Measurements from ENCODE around the gene NDUFB7.

NDUFB7 gene

DNA sequence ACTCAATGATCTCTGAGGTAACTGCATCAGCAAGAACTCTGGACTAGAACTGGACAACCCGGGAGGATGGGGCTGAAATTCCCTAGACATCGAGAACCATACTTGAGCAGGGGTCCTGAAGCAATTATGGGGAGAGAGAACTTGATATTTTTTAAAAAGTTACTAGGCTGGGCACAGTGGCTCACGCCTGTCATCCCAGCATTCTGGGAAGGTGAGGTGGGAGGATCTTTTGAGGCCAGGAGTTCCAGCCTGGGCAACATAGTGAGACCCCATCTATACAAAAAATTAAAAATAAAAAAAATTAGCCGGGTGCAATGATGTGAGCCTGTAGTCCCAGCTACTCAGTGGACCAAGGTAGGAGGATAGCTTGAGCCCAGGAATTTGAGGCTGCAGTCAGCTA, 51.3 kb downstream of the NDUFB7 start:
- DNase-seq (ENCODE audit: low read depth) = no peak

DNA sequence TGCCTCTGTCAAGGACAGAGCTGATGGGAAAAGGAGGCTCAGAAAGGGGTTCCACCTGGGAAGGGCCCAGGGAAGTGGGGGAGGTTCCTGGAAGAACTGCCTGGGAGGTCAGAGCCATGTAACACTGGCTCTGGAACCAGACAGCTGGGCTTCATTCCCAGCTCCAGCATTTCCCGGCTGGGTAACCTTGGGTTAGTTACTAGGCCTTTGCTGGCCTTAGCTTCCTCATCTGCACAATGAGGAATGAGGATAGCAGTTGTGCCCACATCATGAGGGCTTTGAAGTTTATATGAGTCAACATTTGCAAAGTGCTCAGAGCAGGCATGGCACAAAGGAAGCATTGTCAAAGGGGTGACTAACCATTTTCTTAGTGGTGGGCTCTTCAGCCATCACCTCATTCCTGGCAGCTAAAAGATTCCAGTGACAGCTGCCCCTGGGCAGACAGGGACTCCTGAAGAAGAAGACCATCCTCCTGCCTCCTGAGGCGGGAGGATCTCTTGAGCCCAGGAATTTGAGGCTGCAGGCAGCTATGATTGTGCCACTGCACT, 51.9 kb downstream of the NDUFB7 start:
- DNase-seq (ENCODE audit: low read depth) = no peak

DNA sequence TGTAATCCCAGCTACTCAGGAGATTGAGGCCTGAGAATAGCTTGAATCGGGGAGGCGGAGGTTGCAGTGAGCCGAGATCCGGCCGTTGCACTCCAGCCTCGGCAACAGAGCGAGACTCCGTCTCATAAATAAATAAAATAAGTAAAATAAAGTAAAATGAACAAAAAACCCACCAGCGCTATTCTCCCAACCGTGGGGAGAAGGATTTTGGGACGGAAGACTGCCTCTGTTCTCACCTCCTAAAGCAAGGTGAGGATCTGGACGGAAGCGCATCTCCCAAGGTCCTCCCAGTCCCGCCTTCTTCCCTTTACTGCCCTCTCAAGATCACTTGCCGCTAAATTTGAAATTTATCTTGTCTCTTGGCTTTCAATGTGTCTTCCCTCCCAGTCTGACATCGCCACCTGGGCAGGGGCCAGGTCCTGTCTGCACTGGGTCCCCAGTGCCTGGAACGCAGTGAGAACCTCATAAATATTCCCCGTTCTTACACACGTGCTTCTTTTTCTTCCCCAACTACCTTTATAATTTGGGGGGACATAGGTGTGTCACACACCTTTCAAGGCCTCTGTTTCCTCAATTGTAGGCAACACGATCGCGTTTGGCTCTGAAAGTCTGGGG, 52.5 kb downstream of the NDUFB7 start:
- no peak for DNase-seq (ENCODE audit: low read depth)

DNA sequence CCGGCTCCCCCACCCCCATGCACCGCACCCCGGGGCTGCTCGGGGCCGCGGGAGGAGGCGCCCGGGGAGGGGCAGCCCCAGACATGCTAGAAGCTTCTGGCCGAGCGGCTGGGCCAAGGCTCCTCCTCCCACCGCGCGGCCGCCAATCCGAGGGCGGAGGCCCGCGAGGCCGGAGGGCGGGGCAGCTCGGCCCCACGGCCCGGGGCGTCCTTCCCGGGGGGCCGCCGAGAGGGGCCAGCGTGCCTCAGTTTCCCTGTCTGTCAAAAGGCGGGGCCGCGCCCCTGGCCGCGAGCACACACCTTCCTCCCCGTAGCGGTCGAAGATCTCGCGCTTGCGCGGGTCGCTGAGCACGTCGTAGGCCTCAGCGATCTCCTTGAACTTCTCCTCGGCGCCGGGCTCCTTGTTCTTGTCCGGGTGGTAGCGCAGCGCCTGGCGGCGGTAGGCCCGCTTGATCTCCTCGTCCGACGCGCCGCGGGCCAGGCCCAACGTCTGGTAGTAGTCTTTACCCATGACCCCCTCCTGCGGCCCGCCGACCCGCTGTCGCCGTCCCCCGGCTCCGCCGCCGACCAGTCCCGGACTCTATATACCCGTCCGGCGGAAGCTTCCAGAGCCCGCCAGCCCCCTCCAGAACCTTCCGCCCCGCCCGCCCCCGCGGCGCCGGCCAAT, 53.9 kb downstream of the NDUFB7 start, which contains the start of gene DNAJB1:
TSS of gene DNAJB1 (minus strand) at position 558 of the 666 bp plus-strand sequence. CDS start at position 510, 48 bp downstream.
- DNase-seq (ENCODE audit: low read depth) = peak; percentile 56

DNA sequence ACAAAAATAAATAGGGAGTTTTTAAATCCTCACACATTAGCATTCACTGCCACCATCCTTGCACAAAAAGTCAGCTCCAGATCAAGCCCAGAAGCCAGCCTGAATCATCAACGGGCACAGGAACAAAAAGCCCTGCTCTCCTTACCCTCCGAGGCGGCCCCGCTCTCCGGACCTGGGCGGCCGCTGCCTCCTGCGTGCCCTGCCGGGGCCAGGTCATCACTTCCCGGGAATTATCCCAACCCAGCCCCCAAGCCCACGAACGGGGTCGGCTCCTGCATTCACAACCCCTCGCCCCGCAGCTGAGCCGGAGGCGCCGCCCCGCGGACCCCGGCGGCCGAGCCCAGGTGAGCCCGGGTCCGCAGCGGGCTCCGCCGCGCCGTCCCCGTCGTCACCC, 54.4 kb downstream of the NDUFB7 start:
- no peak for DNase-seq (ENCODE audit: low read depth)

DNA sequence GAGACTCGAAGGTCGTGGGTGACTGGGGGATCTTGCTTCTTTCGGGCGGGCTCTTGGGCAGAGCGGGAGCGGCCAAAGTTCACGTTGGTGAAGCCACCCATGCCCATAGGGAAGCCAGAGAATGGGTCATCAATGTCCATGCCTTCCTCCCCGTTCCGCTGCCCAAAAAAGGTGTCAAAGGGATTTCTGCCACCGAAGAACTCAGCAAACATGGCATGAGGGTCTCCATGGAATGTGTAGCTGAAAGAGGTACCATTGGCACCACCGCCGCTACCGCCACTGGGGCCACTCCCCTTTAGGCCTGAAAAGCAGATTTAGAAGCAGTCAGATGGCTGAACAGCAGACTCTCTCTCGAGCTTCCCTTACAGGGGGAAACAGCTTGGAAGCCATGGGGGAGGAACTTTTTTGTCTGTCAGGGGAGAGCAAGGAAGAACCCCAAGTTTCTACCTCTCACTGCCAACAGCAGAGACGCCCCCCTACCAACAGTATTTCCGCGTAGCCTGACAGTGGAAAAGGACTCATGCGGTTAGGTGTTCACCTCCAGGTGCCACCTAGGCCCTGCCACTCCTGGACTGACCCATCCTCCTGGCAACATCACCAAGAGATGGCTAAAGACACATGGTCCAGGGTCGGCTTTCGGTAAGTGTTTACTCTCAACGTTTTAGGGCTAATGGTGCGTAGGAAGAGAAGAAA, 55.0 kb downstream of the NDUFB7 start:
- DNase-seq (ENCODE audit: low read depth) = no peak

All from fibroblast of the conjunctiva (primary cell).